Right forelimb (tissue), 1 donor: Measurements from ENCODE around the gene AGFG2.

Experiments used
- DNase-seq: peaks from one replicate; pipeline ENCODE4 v3.0.0-alpha.2; 2018

The AGFG2 gene

DNA sequence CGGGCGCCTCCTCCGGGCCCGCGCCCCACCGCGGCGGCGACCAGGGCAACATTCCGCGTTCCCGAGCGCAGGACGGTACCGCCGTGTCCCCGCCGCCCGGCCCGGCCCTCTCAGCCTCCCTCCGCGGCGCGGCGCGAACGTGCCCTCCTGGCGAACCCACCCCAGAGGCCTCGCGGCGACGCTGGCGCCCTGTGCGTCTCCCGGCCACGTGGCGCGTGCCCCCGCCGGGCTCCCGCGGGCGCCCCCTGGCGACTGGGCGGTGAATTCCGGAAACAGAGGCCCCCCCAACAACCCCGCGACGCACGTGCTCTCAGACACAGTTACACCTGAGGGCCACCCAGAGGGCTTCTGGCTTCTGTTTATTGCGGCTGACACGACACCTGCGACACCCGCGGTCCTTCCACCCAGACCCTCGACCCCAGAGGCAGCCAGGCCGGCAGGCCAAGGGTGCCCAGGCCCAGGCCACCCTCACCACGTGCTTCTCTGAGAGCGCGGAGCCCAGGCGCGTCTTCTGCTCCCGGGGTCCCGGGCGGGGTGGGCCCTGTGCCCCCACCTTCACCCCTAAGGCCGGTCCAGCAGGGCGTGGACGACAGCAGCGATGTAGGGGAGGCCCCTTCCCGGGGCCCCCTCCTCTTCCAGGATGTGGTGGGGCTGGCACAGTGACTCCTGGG lies 34.8 kb downstream of the AGFG2 start, which contains the start of gene SAP25:
Gene SAP25 (minus strand): TSS at position 210 of the 671 bp plus-strand sequence. CDS start 158 bp downstream, at position 52.
- no peak for DNase-seq

GRCh38 chr7:100574362-100575205 lies 35.6 kb downstream of the AGFG2 start:
- DNase-seq, result no peak

- DNase-seq, result no peak
Measured at GRCh38 chr7:100575206-100575631, 36.2 kb downstream of the AGFG2 start.

- DNase-seq, result no peak
Measured at GRCh38 chr7:100575746-100576383, 36.9 kb downstream of the AGFG2 start.

GRCh38 chr7:100576384-100576993 lies 37.5 kb downstream of the AGFG2 start:
- no peak for DNase-seq

GRCh38 chr7:100577103-100577502 lies 38.1 kb downstream of the AGFG2 start:
- DNase-seq, result no peak

- no peak for DNase-seq
Measured at GRCh38 chr7:100577507-100577906, 38.5 kb downstream of the AGFG2 start.

GRCh38 chr7:100578246-100579183 lies 39.5 kb downstream of the AGFG2 start:
- DNase-seq, result no peak

DNA sequence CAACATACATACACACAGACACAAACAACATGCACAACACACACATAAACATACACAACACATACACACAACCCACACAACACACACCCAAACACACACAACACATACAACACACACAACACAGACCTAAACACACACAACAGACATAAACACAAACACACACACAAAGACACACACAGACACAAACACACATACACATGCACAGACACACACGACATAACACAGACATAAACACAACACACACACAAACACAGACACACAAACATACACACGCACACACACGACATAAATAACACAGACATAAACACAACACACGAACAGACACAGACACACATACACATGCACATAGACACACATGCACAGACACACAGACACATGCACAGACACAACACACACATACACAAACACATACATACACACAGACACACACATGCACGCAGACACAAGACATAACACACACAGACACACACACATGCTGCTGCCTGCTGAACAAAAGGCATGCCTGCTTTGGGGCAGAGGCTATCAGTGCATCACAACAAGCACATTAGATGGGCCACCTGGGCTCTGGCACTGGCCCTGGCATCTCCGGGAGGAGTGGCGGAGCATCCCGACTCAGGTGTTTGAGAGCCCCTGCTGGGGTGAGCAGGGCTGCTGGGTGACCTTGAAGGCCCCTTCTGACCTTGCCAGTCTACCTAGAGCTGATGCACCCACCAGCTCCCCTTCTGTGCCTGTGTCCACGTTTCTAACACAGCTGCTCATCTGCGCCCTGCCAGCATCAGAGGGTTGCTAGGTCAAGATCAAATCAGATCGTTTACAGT lies 41.7 kb downstream of the AGFG2 start:
- DNase-seq, result no peak

- DNase-seq, result no peak
Measured at GRCh38 chr7:100582041-100582579, 43.1 kb downstream of the AGFG2 start.

GRCh38 chr7:100582650-100583049 lies 43.6 kb downstream of the AGFG2 start:
- DNase-seq, result no peak

- DNase-seq, result no peak
Measured at GRCh38 chr7:100583132-100584053, 44.4 kb downstream of the AGFG2 start.

GRCh38 chr7:100584054-100584682 lies 45.2 kb downstream of the AGFG2 start:
- DNase-seq, result no peak

DNA sequence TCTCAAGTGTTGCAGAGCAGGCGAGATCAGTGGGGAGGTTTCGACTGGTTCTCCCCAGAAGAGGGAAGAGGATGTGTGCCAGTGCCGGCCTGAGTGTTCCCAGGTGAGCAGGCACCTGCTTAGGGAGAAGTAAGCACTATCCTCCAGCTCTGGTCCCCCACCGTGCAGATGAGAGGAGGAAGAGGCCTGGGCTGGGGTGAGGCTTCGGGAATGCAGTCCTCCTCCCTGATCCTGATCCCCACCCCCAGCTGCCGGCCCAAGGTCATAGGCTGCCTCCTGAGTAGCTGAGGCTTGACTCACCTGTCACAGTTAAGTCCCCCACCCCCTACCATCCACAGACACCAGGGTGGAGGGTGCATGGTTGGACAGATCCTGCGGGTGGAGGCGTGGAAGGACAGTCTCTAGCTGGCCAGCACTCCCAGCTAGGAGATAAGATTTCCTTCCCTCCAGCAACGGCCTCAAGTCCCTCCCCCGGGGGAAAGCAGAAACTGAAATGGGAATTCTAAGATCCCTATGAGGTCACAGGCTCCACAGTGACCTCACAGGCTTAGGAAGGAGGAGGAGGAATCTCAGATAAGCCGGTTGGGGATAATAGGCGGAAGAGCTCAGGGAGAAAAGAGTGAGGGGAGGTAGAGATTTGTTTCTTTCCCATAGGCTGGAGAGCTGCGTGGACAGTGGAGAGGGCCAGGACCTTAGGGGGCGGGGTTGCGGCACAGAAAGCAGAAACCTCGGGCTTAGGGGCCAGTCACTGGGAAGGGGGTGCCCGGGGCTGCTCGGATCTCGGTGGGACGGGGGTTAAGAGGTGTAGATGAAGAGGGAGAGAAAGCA lies 45.9 kb downstream of the AGFG2 start:
- DNase-seq, result no peak

DNA sequence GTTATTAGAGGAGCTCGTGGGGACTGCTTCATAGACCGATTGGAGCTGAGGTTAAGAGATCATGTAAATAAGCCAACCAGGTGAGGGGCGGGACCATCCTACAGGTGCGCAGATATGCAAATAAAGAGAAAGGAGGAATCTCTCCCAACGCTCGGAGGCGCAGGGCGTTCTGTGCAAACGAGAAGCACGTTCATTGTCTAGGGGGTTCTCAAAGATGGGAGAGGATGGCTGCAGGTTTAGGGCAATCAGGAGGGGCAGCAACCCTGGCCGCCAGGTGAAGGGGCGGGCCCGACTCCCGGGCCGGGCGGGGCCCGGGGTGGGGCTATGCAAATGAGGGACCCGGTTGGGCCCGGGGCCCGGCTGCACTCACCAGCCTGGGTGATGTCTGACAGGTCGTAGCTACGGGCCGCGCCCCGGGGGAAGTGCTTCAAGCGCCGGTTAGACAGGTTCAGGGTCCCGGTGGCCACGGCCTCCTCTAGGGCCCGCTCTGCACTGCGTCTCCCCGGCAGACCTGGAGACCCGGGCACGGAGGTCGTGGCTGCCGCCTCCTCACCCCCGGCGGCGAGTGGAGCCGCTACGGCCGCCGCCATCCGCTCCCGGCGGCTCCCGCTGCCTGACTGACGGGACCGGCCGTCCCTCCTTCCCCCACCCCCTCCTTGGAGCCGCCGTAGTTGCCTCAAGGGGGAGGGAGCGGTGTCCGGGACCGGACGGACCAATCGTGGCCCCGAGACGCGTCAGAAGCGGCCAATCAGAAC lies 46.7 kb downstream of the AGFG2 start, which contains the start of gene LRCH4:
Gene LRCH4 (minus strand): TSS at position 619 of the 755 bp plus-strand sequence. CDS start 29 bp downstream, at position 590.
- DNase-seq, result no peak

- peak; percentile 99 for DNase-seq
Measured at GRCh38 chr7:100586266-100587025, 47.4 kb downstream of the AGFG2 start, which contains the start of gene FBXO24. FBXO24 (plus strand) TSS chr7:100586328; CDS start chr7:100586626, 298 bp downstream.
